GM12891 (cell line): ENCODE results near the gene IMMP2L.

ENCODE experiments used
- DNase-seq: peaks from one replicate; pipeline ENCODE4 v3.0.0; 2011; ENCODE audit warnings: low spot score; ENCODE audit not compliant: insufficient read length
- FAIRE-seq: peaks from 2 replicates; lab custom pipeline; 2011; peaks lifted over from hg19 to GRCh38; lab: Jason Lieb, UNC
- PAX5 ChIP-seq: IDR thresholded peaks from 2 replicates; pipeline ENCODE4 v1.6.1; 2011; ENCODE audit warnings: low read length, moderate library complexity, mild to moderate bottlenecking; ENCODE audit not compliant: insufficient read depth, severe bottlenecking
- POLR2A ChIP-seq: IDR thresholded peaks from 2 replicates; pipeline ENCODE4 v1.6.1; 2011; ENCODE audit warnings: low read depth, low read length, control low read depth
- POLR2AphosphoS5 ChIP-seq: IDR thresholded peaks from 2 replicates; pipeline ENCODE4 v1.6.1; 2011; ENCODE audit warnings: low read depth, low read length, control low read depth
- POU2F2 ChIP-seq: IDR thresholded peaks from 2 replicates; pipeline ENCODE4 v1.6.1; 2011; ENCODE audit warnings: low read depth, mild to moderate bottlenecking, control low read depth, low read length, moderate library complexity
- SPI1 ChIP-seq: IDR thresholded peaks from 2 replicates; pipeline ENCODE4 v1.6.1; 2011; ENCODE audit warnings: low read depth, low read length, control low read depth
- TAF1 ChIP-seq: IDR thresholded peaks from 2 replicates; pipeline ENCODE4 v1.6.1; 2011; ENCODE audit warnings: low read depth, low read length, control low read depth

Gene IMMP2L

GRCh38 chr7:111006040-111006439 lies 556.3 kb downstream of the IMMP2L start:
- TF ChIP-seq TAF1: no peak
- TF ChIP-seq POLR2AphosphoS5: no peak
- no peak for TF ChIP-seq SPI1
- TF ChIP-seq POU2F2: no peak
- TF ChIP-seq PAX5: no peak
- TF ChIP-seq POLR2A: no peak
- FAIRE-seq (no peak), DNase-seq (no peak)

- TF ChIP-seq POU2F2 (no peak), SPI1 (no peak), POLR2AphosphoS5 (no peak), TAF1 (no peak), PAX5 (no peak), POLR2A (no peak)
- DNase-seq: no peak
- no peak for FAIRE-seq
Observed at GRCh38 chr7:111005445-111005844, 556.8 kb downstream of the IMMP2L start.

- DNase-seq (no peak), FAIRE-seq (no peak)
- TF ChIP-seq POLR2A (no peak), SPI1 (no peak), POU2F2 (no peak), POLR2AphosphoS5 (no peak), TAF1 (no peak), PAX5 (no peak)
Observed at GRCh38 chr7:111004310-111004901, 557.9 kb downstream of the IMMP2L start.

DNA sequence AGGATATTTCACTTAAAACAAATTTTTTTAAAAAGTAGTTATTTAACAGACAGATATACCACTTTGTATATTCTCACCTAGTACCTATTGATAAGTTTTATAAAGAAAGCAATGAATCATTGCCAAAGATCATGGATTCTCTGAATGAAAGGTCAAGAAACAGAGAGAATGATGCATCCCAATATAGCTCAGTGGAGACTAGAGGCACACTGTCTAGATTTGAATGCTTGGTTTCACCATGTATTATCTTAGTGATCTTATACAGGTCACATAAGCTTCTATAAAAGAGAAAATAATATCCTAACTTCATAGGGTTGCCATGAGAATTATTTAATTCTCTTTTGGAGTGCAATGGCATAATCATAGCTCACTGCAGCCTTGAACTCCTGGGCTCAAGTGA lies 558.4 kb downstream of the IMMP2L start:
- no peak for FAIRE-seq
- no peak for DNase-seq
- TF ChIP-seq POLR2A (no peak), PAX5 (no peak), TAF1 (no peak), POLR2AphosphoS5 (no peak), POU2F2 (no peak), SPI1 (no peak)

DNA sequence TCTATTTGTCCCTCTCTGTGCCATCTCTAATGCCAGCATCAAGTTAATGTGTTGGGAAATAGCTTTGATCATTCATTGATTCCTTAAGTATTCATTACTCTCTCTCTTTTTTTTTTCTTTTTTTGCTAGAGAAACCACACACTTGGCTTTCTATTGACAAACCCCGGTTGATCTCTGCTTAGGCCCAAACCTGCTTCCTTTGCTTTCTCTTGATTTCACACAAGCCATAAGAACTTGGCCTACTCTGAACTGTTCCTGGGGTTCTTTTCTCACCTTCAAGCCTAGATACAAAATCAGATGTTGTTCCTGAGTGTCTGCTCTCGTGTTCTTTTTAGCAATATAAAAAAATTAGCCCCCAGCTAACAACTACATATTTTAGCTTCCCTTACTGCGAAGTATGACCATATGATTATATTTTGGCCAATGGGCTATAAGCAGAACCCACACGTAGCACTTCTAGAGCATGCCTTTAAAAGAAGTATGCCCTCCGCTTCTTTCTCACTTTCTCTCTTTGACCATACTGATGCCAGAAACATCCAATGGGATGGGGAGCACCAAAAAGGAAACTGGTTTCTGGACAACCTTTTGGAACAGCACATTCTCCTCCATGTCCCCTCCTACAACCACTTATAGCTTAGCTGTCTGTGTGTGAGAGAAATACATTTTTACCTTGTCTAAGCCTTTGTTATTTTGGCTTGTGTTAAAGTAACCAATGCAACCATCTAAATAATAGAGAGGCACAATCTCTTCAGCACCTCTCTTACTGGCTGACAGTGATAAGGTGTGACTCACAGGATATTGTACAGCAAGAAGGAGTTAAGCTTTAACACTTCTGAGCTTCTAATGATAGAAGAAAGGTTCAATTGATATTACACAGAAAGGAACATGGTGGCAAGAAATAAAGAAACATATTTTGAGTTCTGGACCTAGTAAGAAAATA lies 568.0 kb downstream of the IMMP2L start:
- DNase-seq (no peak), FAIRE-seq (no peak)
- TF ChIP-seq POLR2A (no peak), POLR2AphosphoS5 (no peak), PAX5 (no peak), TAF1 (no peak), POU2F2 (no peak), SPI1 (no peak)

GRCh38 chr7:110988890-110989501 lies 573.3 kb downstream of the IMMP2L start:
- DNase-seq: no peak
- TF ChIP-seq PAX5 (no peak), POLR2A (no peak), TAF1 (no peak), POU2F2 (no peak), POLR2AphosphoS5 (no peak), SPI1 (no peak)
- no peak for FAIRE-seq

DNA sequence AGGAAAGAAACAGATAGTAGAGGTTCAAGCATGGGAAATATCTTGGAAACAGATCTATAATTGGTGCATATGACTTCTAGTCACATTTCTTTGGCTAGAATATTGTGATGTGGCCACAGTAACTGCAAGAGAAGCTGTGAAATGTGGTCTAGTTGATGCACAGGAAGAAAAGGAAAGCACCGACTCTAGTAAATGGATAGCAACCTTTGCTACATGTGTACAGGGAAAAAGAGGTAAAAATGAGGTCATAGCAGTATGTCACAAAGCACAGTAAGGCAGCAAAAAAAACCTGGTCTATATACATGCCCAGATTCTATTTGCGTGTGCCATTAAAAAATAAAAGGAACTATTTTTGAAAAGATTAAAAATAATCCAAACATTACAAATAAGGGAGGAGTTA lies 573.9 kb downstream of the IMMP2L start:
- FAIRE-seq (no peak), DNase-seq (no peak)
- TF ChIP-seq POLR2AphosphoS5 (no peak), TAF1 (no peak), POU2F2 (no peak), SPI1 (no peak), POLR2A (no peak), PAX5 (no peak)

- DNase-seq (no peak), FAIRE-seq (no peak)
- no peak for TF ChIP-seq POLR2AphosphoS5
- no peak for TF ChIP-seq SPI1
- no peak for TF ChIP-seq TAF1
- TF ChIP-seq POLR2A: no peak
- no peak for TF ChIP-seq POU2F2
- no peak for TF ChIP-seq PAX5
Observed at GRCh38 chr7:110987127-110987693, 575.1 kb downstream of the IMMP2L start.
